GM21360 (cell line): ENCODE measurements around the gene KLHDC4.
"Not testable (repeated sequence)": the region's sequence is repeated elsewhere in the genome, so short reads cannot be mapped to it uniquely, and the experiment has no call there.

Source experiments
- ATAC-seq: cut with Tn5 transposase; IDR thresholded peaks from one replicate; pipeline ENCODE4 v1.9.1; 2021; ENCODE audit warnings: mild to moderate bottlenecking, moderate library complexity; ENCODE audit not compliant: unreplicated experiment

Gene KLHDC4

GRCh38 chr16:87788730-87789436 is 23.1 kb upstream of the KLHDC4 start:
- ATAC-seq: not testable (repeated sequence)

- not testable (repeated sequence) for ATAC-seq
Observed at GRCh38 chr16:87787451-87788091, 21.8 kb upstream of the KLHDC4 start.

- ATAC-seq: no peak
Observed at GRCh38 chr16:87784812-87785211, 19.0 kb upstream of the KLHDC4 start.

- ATAC-seq: no peak
Observed at GRCh38 chr16:87782033-87782432, 16.2 kb upstream of the KLHDC4 start.

GRCh38 chr16:87780385-87780989 is 14.7 kb upstream of the KLHDC4 start:
- no peak for ATAC-seq

GRCh38 chr16:87778830-87779579 is 13.2 kb upstream of the KLHDC4 start:
- peak; percentile 53 for ATAC-seq

- no peak for ATAC-seq
Observed at GRCh38 chr16:87778476-87778829, 12.7 kb upstream of the KLHDC4 start.

GRCh38 chr16:87773836-87774235 is 8.1 kb upstream of the KLHDC4 start:
- ATAC-seq: not testable (repeated sequence)

- not testable (repeated sequence) for ATAC-seq
Observed at GRCh38 chr16:87767456-87767855, 1.7 kb upstream of the KLHDC4 start.

GRCh38 chr16:87766485-87766797 is 655 bp upstream of the KLHDC4 start:
- no peak for ATAC-seq

- peak; percentile 24 for ATAC-seq
Observed at GRCh38 chr16:87765473-87765775, 362 bp downstream of the KLHDC4 start.

- no peak for ATAC-seq
Observed at GRCh38 chr16:87764600-87765472, 950 bp downstream of the KLHDC4 start.

GRCh38 chr16:87762620-87763019 is 3.2 kb downstream of the KLHDC4 start:
- no peak for ATAC-seq

- no peak for ATAC-seq
Observed at GRCh38 chr16:87762071-87762571, 3.7 kb downstream of the KLHDC4 start.

- ATAC-seq: no peak
Observed at GRCh38 chr16:87761060-87761459, 4.7 kb downstream of the KLHDC4 start.

- ATAC-seq: no peak
Observed at GRCh38 chr16:87757841-87758426, 7.9 kb downstream of the KLHDC4 start.

- no peak for ATAC-seq
Observed at GRCh38 chr16:87754535-87754934, 11.3 kb downstream of the KLHDC4 start.

- ATAC-seq: no peak
Observed at GRCh38 chr16:87747626-87748414, 18.0 kb downstream of the KLHDC4 start.

- no peak for ATAC-seq
Observed at GRCh38 chr16:87746178-87746577, 19.6 kb downstream of the KLHDC4 start.
